GM18519 (cell line): ENCODE data around the gene TMEM126B.
A peak's percentile ranks its signal among the peaks of the same experiment; 100 is the strongest.
"Not testable (repeated sequence)": the region's sequence is repeated elsewhere in the genome, so short reads cannot be mapped to it uniquely, and the experiment has no call there.

ENCODE experiments used
- ATAC-seq: cut with Tn5 transposase; IDR thresholded peaks from one replicate; pipeline ENCODE4 v1.9.1; 2021; ENCODE audit warnings: mild to moderate bottlenecking, moderate library complexity; ENCODE audit not compliant: unreplicated experiment, low FRiP score

Gene TMEM126B

GRCh38 chr11:85647078-85647477 is 18.7 kb downstream of the TMEM126B start:
- no peak for ATAC-seq

- peak; percentile 98 for ATAC-seq
These were observed 19.4 kb downstream of the TMEM126B start, which contains the start of gene TMEM126A for GRCh38 chr11:85647604-85648299. Gene TMEM126A (plus strand): TSS chr11:85647967. CDS start chr11:85650256, 2,289 bp downstream.

- no peak for ATAC-seq
These were observed 22.7 kb downstream of the TMEM126B start for GRCh38 chr11:85651118-85651517.

GRCh38 chr11:85652786-85653447 is 24.5 kb downstream of the TMEM126B start:
- ATAC-seq: no peak

- ATAC-seq: not testable (repeated sequence)
These were observed 25.9 kb downstream of the TMEM126B start for GRCh38 chr11:85654343-85654742.

DNA sequence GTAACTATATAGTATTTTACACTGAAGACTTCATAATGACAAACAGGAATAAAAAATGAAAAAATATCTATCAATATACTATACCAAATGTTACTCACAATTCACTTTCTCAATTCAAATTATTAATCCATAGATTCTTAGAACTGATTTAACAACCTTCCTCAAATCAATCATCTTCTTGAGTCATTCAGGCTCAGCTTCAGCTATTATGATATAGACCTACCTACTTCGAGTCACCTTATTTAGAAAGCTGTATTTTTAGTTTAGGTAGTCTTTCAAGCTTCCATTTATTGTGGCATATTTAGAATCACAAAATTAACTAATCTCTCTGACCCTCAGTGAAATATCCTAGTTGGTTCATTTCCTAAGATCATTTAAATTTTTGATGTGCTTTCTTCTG is 28.4 kb downstream of the TMEM126B start:
- ATAC-seq: no peak

GRCh38 chr11:85658180-85658579 is 29.8 kb downstream of the TMEM126B start:
- ATAC-seq: no peak

GRCh38 chr11:85661972-85662664 is 33.7 kb downstream of the TMEM126B start:
- no peak for ATAC-seq

GRCh38 chr11:85663080-85663752 is 34.8 kb downstream of the TMEM126B start:
- ATAC-seq: no peak

GRCh38 chr11:85663753-85664614 is 35.6 kb downstream of the TMEM126B start:
- ATAC-seq: peak; percentile 52

DNA sequence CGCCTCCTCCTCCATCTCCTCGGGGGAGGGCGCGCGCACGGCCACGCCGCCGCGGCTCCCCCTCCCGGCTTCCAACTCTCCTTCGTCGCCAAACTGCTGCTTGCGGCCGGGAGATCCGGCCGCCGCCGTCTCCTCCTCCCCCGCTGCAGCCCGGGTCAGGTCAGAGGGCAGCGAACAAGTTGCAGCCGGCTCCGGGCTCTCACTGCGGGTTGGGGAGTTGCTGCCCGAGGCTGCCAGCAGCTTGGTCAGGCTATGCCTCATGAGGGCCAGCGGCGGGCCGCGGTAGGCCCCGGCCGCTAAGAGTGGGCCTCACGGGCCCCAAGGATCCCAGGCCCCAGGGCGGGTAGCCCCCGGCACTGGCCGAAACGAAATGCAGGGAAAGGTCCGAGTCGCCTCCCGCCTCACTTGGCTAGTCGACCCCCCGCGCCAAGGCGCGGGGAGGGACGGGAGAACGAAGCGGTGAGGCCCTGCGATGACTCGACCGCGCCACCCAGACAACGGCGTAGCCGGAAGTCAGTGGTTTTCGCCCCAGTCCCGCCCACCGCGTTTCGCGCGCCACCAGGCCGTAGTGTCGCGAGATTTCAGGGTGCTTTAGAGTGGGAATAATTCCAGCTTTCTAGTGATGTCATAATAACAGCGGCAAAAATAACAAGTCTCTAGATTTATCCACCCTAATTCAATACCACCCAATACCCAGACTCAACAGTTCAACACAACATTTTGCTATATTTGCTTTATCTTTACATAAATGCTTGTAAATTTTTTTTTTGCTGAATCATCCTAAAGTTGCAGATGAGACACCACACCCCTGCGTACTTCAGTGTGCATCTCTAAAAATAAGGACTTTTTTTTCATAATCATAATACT is 36.5 kb downstream of the TMEM126B start, which contains the start of gene CREBZF:
Gene CREBZF (minus strand): TSS at position 515 of the 867 bp plus-strand sequence. CDS start 254 bp downstream, at position 261.
- peak; percentile 87 for ATAC-seq

- ATAC-seq: no peak
These were observed 37.3 kb downstream of the TMEM126B start for GRCh38 chr11:85665733-85666132.

- no peak for ATAC-seq
These were observed 38.3 kb downstream of the TMEM126B start for GRCh38 chr11:85666687-85667086.

- no peak for ATAC-seq
These were observed 39.8 kb downstream of the TMEM126B start for GRCh38 chr11:85668157-85668556.

- ATAC-seq: not testable (repeated sequence)
These were observed 42.7 kb downstream of the TMEM126B start for GRCh38 chr11:85670949-85671663.

- no peak for ATAC-seq
These were observed 43.9 kb downstream of the TMEM126B start for GRCh38 chr11:85672105-85672902.

DNA sequence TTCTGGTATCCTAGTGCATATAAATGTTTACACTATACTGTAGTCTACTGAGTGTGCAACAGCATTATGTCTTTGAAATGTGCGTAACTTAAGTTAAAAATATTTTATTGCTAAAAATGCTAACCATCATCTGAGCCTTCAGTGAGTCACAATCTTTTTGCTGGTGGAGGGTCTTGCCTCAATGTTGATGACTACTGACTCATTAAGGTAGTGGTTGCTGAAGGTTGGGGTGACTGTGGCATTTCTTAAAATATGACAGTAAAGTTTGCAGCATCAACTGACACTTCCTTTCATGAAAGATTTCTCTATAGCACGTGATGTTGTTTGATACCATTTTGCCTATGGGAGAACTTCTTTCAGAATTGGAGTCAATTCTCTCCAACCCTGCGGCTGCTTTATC is 45.0 kb downstream of the TMEM126B start:
- no peak for ATAC-seq
